BLaER1 treated with 17β-estradiol and CSF1 and Interleukin-3, amounts not matched to agents 10 nM and 100 nM (cell line): Measurements from ENCODE around the gene RPS2.

ENCODE experiments used
- H3K27ac ChIP-seq, 11 experiments: shearing (Covaris generic); formaldehyde crosslinking; 2 replicates each; pipeline ENCODE4 v1.8.1; 2022
- H3K27me3 ChIP-seq, 11 experiments: shearing (Covaris generic); formaldehyde crosslinking; 2 replicates each; pipeline ENCODE4 v1.8.1; 2022
- H3K36me3 ChIP-seq, 11 experiments: shearing (Covaris generic); formaldehyde crosslinking; 2 replicates each; pipeline ENCODE4 v1.8.1; 2022
- H3K4me1 ChIP-seq, 10 experiments: shearing (Covaris generic); formaldehyde crosslinking; 2 replicates each; pipeline ENCODE4 v1.8.1; 2022
- H3K4me2 ChIP-seq, 11 experiments: shearing (Covaris generic); formaldehyde crosslinking; 2 replicates each; pipeline ENCODE4 v1.8.1; 2022
- H3K4me3 ChIP-seq, 10 experiments: shearing (Covaris generic); formaldehyde crosslinking; 2 replicates each; pipeline ENCODE4 v1.8.1; 2022
- H3K9ac ChIP-seq, 11 experiments: shearing (Covaris generic); formaldehyde crosslinking; 2 replicates each; pipeline ENCODE4 v1.8.1; 2022
- H3K9me3 ChIP-seq, 11 experiments: shearing (Covaris generic); formaldehyde crosslinking; replicated peaks in 1 of 11; 2 replicates each; pipeline ENCODE4 v1.8.1; 2022
- H4K20me1 ChIP-seq, 11 experiments: shearing (Covaris generic); formaldehyde crosslinking; 2 replicates each; pipeline ENCODE4 v1.8.1; 2022
- Cebpa-rat ChIP-seq, 11 experiments: shearing (Covaris generic); IDR thresholded peaks; 2 replicates each; pipeline ENCODE4 v1.8.1; 2022

The RPS2 gene

GRCh38 chr16:1987198-1987597 is 22.6 kb upstream of the RPS2 start:
- peaks cover 0 to 68% (median 32%) of the 10 kb centered on the region in 11 experiments; a peak in 17 of 22 replicates for H4K20me1 ChIP-seq
- peaks cover 0 to under 1% (median 0%) of the 10 kb centered on the region in 11 experiments; a peak in 2 of 22 replicates for H3K9me3 ChIP-seq
- peaks cover 51 to 71% (median 64%) of the 10 kb centered on the region in 11 experiments for H3K27me3 ChIP-seq
- H3K36me3 ChIP-seq: peaks cover 16 to 23% (median 21%) of the 10 kb centered on the region in 11 experiments
- H3K27ac ChIP-seq: no peak overlapping the region
- H3K4me3 ChIP-seq: no peak overlapping the region
- TF ChIP-seq Cebpa-rat (IDR thresholded peaks at IDR 0.05): no peak
- H3K9ac ChIP-seq: no peak overlapping the region; a peak in 1 of 22 replicates
- no peak overlapping the region for H3K4me2 ChIP-seq
- H3K4me1 ChIP-seq: peaks cover 35 to 50% (median 42%) of the 10 kb centered on the region in 10 experiments

GRCh38 chr16:1985466-1986150 is 21.0 kb upstream of the RPS2 start:
- H3K4me3 ChIP-seq: peak overlapping the region; percentile 71 to 87 (median 81)
- H3K4me2 ChIP-seq: peak overlapping the region; percentile 96 to 99 (median 98)
- H3K9me3 ChIP-seq: no peaks in the 10 kb centered on the region
- no peak for TF ChIP-seq Cebpa-rat (IDR thresholded peaks at IDR 0.05)
- H3K27ac ChIP-seq: no peak overlapping the region
- peaks cover 16 to 23% (median 21%) of the 10 kb centered on the region in 11 experiments for H3K36me3 ChIP-seq
- peaks cover 53 to 72% (median 66%) of the 10 kb centered on the region in 11 experiments for H3K27me3 ChIP-seq
- peak overlapping the region; percentile 84 to 94 (median 91); a peak in 20 of 22 replicates for H3K9ac ChIP-seq
- peaks cover 22 to 36% (median 29%) of the 10 kb centered on the region in 10 experiments for H3K4me1 ChIP-seq
- peaks cover 0 to 73% (median 44%) of the 10 kb centered on the region in 11 experiments; a peak in 19 of 22 replicates for H4K20me1 ChIP-seq

DNA sequence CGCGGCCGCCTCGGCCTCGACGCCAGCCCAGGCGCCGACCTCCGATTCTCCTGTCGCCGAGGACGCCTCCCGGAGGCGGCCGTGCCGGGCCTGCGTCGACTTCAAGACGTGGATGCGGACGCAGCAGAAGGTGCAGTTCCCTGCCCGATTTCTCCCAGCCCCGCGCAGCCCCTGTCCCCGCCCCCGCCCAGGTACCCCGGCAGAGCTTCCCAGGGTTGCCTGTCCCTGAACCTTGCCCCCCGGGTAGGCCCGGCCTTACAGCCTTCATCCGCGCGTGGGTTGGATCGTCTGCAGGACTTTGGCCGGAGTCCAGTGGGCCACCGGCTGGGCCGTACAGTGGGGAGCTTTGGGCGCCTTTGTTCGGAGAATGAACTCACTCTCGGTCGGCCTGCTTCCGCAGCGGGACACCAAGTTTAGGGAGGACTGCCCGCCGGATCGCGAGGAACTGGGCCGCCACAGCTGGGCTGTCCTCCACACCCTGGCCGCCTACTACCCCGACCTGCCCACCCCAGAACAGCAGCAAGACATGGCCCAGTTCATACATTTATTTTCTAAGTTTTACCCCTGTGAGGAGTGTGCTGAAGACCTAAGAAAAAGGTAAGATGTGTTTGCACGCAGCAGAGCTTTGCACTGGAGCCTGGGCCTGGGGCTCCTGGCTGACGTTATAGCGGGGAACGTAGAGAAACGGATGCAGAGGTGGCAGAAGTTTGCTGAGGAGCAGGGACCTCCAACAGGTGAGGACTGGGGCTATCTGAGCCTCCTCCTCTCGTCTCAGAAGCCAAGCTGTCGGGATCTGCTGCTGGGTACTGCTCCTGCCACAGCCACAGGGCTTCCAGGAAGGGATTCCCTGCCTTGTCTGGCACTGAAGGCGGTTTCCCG is 20.0 kb upstream of the RPS2 start:
- Histone ChIP-seq H3K4me3 (peak overlapping the region; percentile 71 to 87 (median 81)), H4K20me1 (peaks cover 0 to 77% (median 52%) of the 10 kb centered on the region in 11 experiments; a peak in 19 of 22 replicates), H3K4me1 (peaks cover 18 to 40% (median 26%) of the 10 kb centered on the region in 10 experiments), H3K4me2 (peak overlapping the region; percentile 96 to 99 (median 98)), H3K36me3 (peaks cover 17 to 26% (median 21%) of the 10 kb centered on the region in 11 experiments), H3K27me3 (peaks cover 53 to 72% (median 66%) of the 10 kb centered on the region in 11 experiments), H3K27ac (peak overlapping the region; percentile 72 to 90 (median 82)), H3K9me3 (no peaks in the 10 kb centered on the region), H3K9ac (peak overlapping the region; percentile 84 to 94 (median 91))
- TF ChIP-seq Cebpa-rat (IDR thresholded peaks at IDR 0.05): no peak

DNA sequence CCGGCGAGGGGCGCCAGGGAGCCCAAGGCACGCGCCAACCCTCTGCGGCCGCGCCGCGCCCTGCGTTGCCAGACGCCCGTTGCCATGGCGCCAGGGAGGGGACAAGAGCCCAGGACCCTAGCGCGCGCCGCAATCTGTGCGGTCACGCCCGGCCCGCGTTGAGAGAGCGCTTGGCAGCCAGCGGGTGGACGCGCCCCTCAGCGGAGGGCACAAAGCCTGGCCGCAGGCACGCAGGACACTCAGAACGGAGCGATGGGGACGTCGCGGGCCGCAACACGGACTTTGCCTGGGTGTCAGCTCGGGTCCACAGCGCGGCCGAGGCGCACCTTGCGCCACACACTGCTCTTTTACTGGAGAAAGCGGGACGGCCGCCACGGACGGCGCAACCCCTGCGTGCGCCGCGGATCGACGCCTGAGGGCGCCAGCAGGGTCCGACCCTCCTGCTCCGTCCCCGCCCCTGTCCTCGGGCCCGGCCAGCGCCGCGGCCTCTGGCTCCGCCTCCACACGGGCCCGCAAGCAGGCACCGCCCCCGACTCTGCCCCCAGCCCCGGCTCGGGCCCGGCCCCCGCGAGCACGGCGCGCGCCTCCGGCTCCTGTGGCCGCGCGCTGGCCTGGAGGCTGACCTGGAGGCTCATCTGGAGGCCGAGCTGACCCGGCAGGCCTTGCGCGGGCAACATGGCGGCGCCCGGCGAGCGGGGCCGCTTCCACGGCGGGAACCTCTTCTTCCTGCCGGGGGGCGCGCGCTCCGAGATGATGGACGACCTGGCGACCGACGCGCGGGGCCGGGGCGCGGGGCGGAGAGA is 19.1 kb upstream of the RPS2 start, which contains the start of gene GFER:
Gene GFER (plus strand): TSS at position 650 of the 803 bp plus-strand sequence. CDS start 26 bp downstream, at position 676.
- H4K20me1 ChIP-seq: peaks cover 0 to 77% (median 57%) of the 10 kb centered on the region in 11 experiments; a peak in 19 of 22 replicates
- no peak for TF ChIP-seq Cebpa-rat (IDR thresholded peaks at IDR 0.05)
- peaks cover 18 to 43% (median 27%) of the 10 kb centered on the region in 10 experiments for H3K4me1 ChIP-seq
- no peaks in the 10 kb centered on the region for H3K9me3 ChIP-seq
- peak within 1 kb of the TSS; percentile 96 to 99 (median 98) for H3K4me2 ChIP-seq
- H3K4me3 ChIP-seq: peak within 1 kb of the TSS; percentile 71 to 87 (median 81)
- peak within 1 kb of the TSS; percentile 72 to 90 (median 82) for H3K27ac ChIP-seq
- H3K27me3 ChIP-seq: peaks cover 53 to 72% (median 66%) of the 10 kb centered on the region in 11 experiments
- peak within 1 kb of the TSS; percentile 84 to 94 (median 91) for H3K9ac ChIP-seq
- H3K36me3 ChIP-seq: peaks cover 25 to 34% (median 28%) of the 10 kb centered on the region in 11 experiments

DNA sequence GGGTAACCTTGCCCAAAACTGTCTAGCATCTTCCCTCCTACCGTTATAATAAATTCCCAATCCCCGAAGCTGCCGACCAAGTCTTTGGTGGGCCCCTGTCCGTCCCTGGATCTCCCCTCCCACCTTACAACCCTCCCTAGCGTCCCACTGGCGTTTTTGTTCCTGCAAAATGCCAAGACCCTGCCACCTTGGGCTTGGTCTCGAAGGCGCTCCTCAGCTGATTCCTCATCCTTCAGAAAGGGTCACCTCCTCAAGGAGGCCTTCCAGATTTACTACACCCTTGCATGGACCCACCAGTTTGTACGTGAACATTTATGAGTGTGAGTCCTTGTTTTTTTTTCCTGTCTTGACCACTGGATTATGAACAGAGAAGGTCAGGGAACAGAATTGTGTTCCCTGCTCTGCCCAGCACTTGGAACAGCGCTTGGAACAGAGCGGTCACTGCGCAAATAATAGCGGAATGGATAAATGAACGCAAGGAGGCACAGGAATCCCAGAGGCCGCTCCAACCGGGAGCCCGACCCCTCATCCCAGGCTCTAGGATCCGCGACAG is 18.4 kb upstream of the RPS2 start:
- Histone ChIP-seq H3K4me3 (peak overlapping the region; percentile 71 to 87 (median 81)), H3K27ac (no peak overlapping the region), H3K27me3 (peaks cover 56 to 72% (median 66%) of the 10 kb centered on the region in 11 experiments), H3K9ac (peak overlapping the region; percentile 84 to 94 (median 91); a peak in 21 of 22 replicates), H3K4me2 (peak overlapping the region; percentile 91 to 99 (median 97)), H3K4me1 (peaks cover 18 to 43% (median 27%) of the 10 kb centered on the region in 10 experiments), H3K9me3 (no peaks in the 10 kb centered on the region), H4K20me1 (peaks cover 0 to 81% (median 63%) of the 10 kb centered on the region in 11 experiments; a peak in 19 of 22 replicates), H3K36me3 (peaks cover 32 to 41% (median 35%) of the 10 kb centered on the region in 11 experiments)
- TF ChIP-seq Cebpa-rat (IDR thresholded peaks at IDR 0.05): no peak

- Histone ChIP-seq H3K36me3 (peaks cover 39 to 48% (median 43%) of the 10 kb centered on the region in 11 experiments), H3K4me1 (peaks cover 18 to 43% (median 27%) of the 10 kb centered on the region in 10 experiments), H4K20me1 (peaks cover 0 to 85% (median 69%) of the 10 kb centered on the region in 11 experiments; a peak in 19 of 22 replicates), H3K27ac (no peak overlapping the region), H3K9ac (no peak overlapping the region), H3K9me3 (no peaks in the 10 kb centered on the region), H3K4me2 (no peak overlapping the region), H3K4me3 (no peak overlapping the region), H3K27me3 (peaks cover 60 to 75% (median 68%) of the 10 kb centered on the region in 11 experiments)
- TF ChIP-seq Cebpa-rat (IDR thresholded peaks at IDR 0.05): no peak
These were observed 17.4 kb upstream of the RPS2 start for GRCh38 chr16:1982013-1982433.

- Histone ChIP-seq H3K4me1 (peaks cover 18 to 43% (median 27%) of the 10 kb centered on the region in 10 experiments), H3K27me3 (peaks cover 60 to 75% (median 68%) of the 10 kb centered on the region in 11 experiments), H3K36me3 (peaks cover 41 to 48% (median 43%) of the 10 kb centered on the region in 11 experiments), H3K9me3 (no peaks in the 10 kb centered on the region), H3K4me2 (peak within 1 kb of the TSS in 1 of 11 experiments; percentile 7; a peak in 1 of 22 replicates), H3K4me3 (no peak within 1 kb of the TSS), H3K9ac (no peak within 1 kb of the TSS), H3K27ac (no peak within 1 kb of the TSS), H4K20me1 (peaks cover 0 to 88% (median 72%) of the 10 kb centered on the region in 11 experiments; a peak in 19 of 22 replicates)
- TF ChIP-seq Cebpa-rat (IDR thresholded peaks at IDR 0.05): no peak
These were observed 16.8 kb upstream of the RPS2 start, which contains the start of gene NOXO1 for GRCh38 chr16:1981398-1981836. Gene NOXO1 (minus strand): TSS chr16:1981469. CDS start chr16:1981179, 290 bp downstream.
